Measurements from ENCODE around the gene RNF31. TPM values are rescaled to one million over a fixed set of nuclear protein-coding genes. Genes with fewer than 3 reads are reported as not detected.

Gene RNF31
- total and polyA plus RNA-seq, 2 of the 13 experiments (the other 11 are each of a cell fraction or from before 2014, with no cell fraction given) = 48.2 to 86.8 TPM

DNA sequence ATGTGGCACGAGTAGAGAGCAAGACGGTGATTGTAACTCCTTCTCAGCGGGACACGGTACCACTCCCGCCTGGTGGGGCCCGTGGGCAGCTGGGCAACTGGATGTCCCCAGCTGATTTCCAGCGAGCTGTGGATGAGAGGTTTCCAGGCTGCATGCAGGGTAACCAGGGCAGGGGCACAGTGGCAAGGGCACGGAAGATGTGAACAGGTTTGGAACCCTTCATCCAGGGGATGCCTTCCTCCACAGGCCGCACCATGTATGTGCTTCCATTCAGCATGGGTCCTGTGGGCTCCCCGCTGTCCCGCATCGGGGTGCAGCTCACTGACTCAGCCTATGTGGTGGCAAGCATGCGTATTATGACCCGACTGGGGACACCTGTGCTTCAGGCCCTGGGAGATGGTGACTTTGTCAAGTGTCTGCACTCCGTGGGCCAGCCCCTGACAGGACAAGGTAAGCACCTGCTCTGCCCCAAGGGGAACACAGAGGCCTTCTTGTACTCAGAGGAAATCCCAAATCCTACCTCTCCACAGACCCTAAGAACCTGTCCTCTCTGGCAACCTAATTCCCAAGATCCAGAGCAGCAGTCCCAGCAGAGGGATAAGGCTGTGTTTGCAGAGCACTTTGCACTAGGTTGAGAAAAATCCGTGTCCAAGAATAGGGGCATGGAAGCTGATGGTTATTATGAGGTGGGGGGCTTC, 48.9 kb upstream of the RNF31 start (continued):
- no peak for TF ChIP-seq IRX3 (CRISPR knock-in tag; IDR thresholded peaks at IDR 0.05; ENCODE audit: borderline replicate concordance, low read depth)
- TF ChIP-seq, protein P1, sequence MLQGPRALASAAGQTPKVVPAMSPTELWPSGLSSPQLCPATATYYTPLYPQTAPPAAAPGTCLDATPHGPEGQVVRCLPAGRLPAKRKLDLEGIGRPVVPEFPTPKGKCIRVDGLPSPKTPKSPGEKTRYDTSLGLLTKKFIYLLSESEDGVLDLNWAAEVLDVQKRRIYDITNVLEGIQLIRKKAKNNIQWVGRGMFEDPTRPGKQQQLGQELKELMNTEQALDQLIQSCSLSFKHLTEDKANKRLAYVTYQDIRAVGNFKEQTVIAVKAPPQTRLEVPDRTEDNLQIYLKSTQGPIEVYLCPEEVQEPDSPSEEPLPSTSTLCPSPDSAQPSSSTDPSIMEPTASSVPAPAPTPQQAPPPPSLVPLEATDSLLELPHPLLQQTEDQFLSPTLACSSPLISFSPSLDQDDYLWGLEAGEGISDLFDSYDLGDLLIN (CRISPR knock-in tag; IDR thresholded peaks at IDR 0.05; ENCODE audit: borderline replicate concordance) = peak; percentile 82; the same call in 1 of the 2 replicates
- no peak for TF ChIP-seq ZNF674 (CRISPR knock-in tag; IDR thresholded peaks at IDR 0.05; ENCODE audit: low read depth)
- TF ChIP-seq RFXAP (CRISPR knock-in tag; IDR thresholded peaks at IDR 0.05; ENCODE audit: borderline replicate concordance) = 0 out of 2 replicates have a peak, but pooled peaks have one; percentile 45
- TF ChIP-seq, protein P2, sequence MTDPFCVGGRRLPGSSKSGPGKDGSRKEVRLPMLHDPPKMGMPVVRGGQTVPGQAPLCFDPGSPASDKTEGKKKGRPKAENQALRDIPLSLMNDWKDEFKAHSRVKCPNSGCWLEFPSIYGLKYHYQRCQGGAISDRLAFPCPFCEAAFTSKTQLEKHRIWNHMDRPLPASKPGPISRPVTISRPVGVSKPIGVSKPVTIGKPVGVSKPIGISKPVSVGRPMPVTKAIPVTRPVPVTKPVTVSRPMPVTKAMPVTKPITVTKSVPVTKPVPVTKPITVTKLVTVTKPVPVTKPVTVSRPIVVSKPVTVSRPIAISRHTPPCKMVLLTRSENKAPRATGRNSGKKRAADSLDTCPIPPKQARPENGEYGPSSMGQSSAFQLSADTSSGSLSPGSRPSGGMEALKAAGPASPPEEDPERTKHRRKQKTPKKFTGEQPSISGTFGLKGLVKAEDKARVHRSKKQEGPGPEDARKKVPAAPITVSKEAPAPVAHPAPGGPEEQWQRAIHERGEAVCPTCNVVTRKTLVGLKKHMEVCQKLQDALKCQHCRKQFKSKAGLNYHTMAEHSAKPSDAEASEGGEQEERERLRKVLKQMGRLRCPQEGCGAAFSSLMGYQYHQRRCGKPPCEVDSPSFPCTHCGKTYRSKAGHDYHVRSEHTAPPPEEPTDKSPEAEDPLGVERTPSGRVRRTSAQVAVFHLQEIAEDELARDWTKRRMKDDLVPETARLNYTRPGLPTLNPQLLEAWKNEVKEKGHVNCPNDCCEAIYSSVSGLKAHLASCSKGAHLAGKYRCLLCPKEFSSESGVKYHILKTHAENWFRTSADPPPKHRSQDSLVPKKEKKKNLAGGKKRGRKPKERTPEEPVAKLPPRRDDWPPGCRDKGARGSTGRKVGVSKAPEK (CRISPR knock-in tag; IDR thresholded peaks at IDR 0.05; ENCODE audit: borderline replicate concordance) = peak; percentile 51; the same call in 1 of the 2 replicates
- TF ChIP-seq, protein P3, sequence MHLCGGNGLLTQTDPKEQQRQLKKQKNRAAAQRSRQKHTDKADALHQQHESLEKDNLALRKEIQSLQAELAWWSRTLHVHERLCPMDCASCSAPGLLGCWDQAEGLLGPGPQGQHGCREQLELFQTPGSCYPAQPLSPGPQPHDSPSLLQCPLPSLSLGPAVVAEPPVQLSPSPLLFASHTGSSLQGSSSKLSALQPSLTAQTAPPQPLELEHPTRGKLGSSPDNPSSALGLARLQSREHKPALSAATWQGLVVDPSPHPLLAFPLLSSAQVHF (CRISPR knock-in tag; IDR thresholded peaks at IDR 0.05) = no peak
- TF ChIP-seq, protein P4, sequence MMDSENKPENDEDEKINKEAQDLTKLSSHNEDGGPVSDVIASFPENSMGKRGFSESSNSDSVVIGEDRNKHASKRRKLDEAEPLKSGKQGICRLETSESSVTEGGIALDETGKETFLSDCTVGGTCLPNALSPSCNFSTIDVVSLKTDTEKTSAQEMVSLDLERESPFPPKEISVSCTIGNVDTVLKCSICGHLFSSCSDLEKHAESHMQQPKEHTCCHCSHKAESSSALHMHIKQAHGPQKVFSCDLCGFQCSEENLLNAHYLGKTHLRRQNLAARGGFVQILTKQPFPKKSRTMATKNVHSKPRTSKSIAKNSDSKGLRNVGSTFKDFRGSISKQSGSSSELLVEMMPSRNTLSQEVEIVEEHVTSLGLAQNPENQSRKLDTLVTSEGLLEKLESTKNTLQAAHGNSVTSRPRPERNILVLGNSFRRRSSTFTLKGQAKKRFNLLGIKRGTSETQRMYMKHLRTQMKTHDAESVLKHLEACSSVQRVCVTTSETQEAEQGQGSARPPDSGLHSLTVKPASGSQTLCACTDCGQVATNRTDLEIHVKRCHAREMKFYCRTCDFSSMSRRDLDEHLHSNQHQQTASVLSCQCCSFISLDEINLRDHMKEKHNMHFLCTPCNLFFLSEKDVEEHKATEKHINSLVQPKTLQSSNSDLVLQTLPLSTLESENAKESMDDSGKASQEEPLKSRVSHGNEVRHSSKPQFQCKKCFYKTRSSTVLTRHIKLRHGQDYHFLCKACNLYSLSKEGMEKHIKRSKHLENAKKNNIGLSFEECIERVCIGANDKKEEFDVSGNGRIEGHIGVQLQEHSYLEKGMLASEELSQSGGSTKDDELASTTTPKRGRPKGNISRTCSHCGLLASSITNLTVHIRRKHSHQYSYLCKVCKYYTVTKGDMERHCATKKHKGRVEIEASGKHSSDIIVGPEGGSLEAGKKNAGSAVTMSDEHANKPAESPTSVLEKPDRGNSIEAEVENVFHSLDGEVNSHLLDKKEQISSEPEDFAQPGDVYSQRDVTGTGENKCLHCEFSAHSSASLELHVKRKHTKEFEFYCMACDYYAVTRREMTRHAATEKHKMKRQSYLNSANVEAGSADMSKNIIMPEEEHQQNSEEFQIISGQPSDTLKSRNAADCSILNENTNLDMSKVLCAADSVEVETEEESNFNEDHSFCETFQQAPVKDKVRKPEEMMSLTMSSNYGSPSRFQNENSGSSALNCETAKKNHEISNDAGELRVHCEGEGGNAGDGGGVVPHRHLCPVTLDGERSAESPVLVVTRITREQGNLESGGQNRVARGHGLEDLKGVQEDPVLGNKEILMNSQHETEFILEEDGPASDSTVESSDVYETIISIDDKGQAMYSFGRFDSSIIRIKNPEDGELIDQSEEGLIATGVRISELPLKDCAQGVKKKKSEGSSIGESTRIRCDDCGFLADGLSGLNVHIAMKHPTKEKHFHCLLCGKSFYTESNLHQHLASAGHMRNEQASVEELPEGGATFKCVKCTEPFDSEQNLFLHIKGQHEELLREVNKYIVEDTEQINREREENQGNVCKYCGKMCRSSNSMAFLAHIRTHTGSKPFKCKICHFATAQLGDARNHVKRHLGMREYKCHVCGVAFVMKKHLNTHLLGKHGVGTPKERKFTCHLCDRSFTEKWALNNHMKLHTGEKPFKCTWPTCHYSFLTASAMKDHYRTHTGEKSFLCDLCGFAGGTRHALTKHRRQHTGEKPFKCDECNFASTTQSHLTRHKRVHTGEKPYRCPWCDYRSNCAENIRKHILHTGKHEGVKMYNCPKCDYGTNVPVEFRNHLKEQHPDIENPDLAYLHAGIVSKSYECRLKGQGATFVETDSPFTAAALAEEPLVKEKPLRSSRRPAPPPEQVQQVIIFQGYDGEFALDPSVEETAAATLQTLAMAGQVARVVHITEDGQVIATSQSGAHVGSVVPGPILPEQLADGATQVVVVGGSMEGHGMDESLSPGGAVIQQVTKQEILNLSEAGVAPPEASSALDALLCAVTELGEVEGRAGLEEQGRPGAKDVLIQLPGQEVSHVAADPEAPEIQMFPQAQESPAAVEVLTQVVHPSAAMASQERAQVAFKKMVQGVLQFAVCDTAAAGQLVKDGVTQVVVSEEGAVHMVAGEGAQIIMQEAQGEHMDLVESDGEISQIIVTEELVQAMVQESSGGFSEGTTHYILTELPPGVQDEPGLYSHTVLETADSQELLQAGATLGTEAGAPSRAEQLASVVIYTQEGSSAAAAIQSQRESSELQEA (CRISPR knock-in tag; IDR thresholded peaks at IDR 0.05; ENCODE audit: not compliant biosample characterization) = peak; percentile 28
- TF ChIP-seq, protein P5, sequence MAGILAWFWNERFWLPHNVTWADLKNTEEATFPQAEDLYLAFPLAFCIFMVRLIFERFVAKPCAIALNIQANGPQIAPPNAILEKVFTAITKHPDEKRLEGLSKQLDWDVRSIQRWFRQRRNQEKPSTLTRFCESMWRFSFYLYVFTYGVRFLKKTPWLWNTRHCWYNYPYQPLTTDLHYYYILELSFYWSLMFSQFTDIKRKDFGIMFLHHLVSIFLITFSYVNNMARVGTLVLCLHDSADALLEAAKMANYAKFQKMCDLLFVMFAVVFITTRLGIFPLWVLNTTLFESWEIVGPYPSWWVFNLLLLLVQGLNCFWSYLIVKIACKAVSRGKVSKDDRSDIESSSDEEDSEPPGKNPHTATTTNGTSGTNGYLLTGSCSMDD (CRISPR knock-in tag; IDR thresholded peaks at IDR 0.05) = peak; percentile 73; the same call in 1 of the 2 replicates
- TF ChIP-seq U2AF2 (IDR thresholded peaks at IDR 0.05; ENCODE audit: low read depth, low read length) = no peak
- no peak for TF ChIP-seq ZNF552 (CRISPR knock-in tag; IDR thresholded peaks at IDR 0.05; ENCODE audit: borderline replicate concordance)
- TF ChIP-seq REPIN1 (CRISPR knock-in tag; IDR thresholded peaks at IDR 0.05; ENCODE audit: borderline replicate concordance, low read depth) = peak; percentile 49; the same call in 1 of the 2 replicates
- TF ChIP-seq MYNN (CRISPR knock-in tag; IDR thresholded peaks at IDR 0.05; ENCODE audit: low read depth) = 0 out of 2 replicates have a peak, but pooled peaks have one; percentile 29
- 0 out of 2 replicates have a peak, but pooled peaks have one; percentile 64 for TF ChIP-seq SATB2 (CRISPR knock-in tag; IDR thresholded peaks at IDR 0.05)

All from HepG2 (cell line).